ENCODE measurements around the gene PPT2. TPM values are rescaled to one million over a fixed set of nuclear protein-coding genes. Genes with fewer than 3 reads are reported as not detected.
"Not testable (repeated sequence)": the region's sequence is repeated elsewhere in the genome, so short reads cannot be mapped to it uniquely, and the experiment has no call there.

PPT2 gene
- polyA plus RNA-seq, 1 experiment, result 31.9 TPM

GRCh38 chr6:32140420-32141046 is 13.4 kb upstream of the PPT2 start:
- POLR2A ChIA-PET, result no interaction called here
- no peak for TF ChIP-seq CTCF (IDR thresholded peaks at IDR 0.05; ENCODE audit: insufficient read depth, low read depth, low read length)
- no peak for DNase-seq (ENCODE audit: low read depth)

GRCh38 chr6:32144238-32144637 is 9.7 kb upstream of the PPT2 start:
- CTCF ChIA-PET, result interaction anchor here (1.0 to 1.4 kb wide), 2 partner anchors 16 to 25 kb away, joined by 3 to 7 read pairs; partner anchors contain the start of gene ATF6B
- not testable (repeated sequence) for H3K4me3 ChIP-seq (ENCODE audit: low read depth, low read length); H3K27me3 ChIP-seq (ENCODE audit: control insufficient read depth, insufficient read depth, low read length); H3K36me3 ChIP-seq (ENCODE audit: control insufficient read depth, insufficient read depth, low read length); DNase-seq (ENCODE audit: low read depth)
- POLR2A ChIA-PET, result interaction anchor here (0.9 kb wide), 1 partner anchor 167 kb away, joined by 8 read pairs; no protein-coding TSS in a partner anchor

More at GRCh38 chr6:32140420-32141046, 13.4 kb upstream of the PPT2 start:
- CTCF ChIA-PET, result interaction anchor here (1.0 to 1.5 kb wide), 2 partner anchors 11 to 25 kb away, joined by 3 to 4 read pairs; partner anchors contain the start of gene FKBPL
- H3K36me3 ChIP-seq (ENCODE audit: control insufficient read depth, insufficient read depth, low read length), result no peaks in the 10 kb centered on the region
- no peak overlapping the region for H3K4me3 ChIP-seq (ENCODE audit: low read depth, low read length)
- no peaks in the 10 kb centered on the region; the same call in 1 of the 2 replicates for H3K27me3 ChIP-seq (ENCODE audit: control insufficient read depth, insufficient read depth, low read length)

- H3K4me3 ChIP-seq (ENCODE audit: low read depth, low read length), result no peak overlapping the region
- DNase-seq (ENCODE audit: low read depth), result no peak
- ChIA-PET POLR2A (interaction anchor here (0.6 kb wide), 1 partner anchor 709 kb away, joined by 4 read pairs; no protein-coding TSS in a partner anchor), CTCF (interaction anchor here (0.8 to 1.5 kb wide), 3 partner anchors 18 to 32 kb away, joined by 3 to 5 read pairs (median 3); partner anchors contain the start of gene ATF6B)
- TF ChIP-seq CTCF (IDR thresholded peaks at IDR 0.05; ENCODE audit: insufficient read depth, low read depth, low read length), result no peak
- H3K27me3 ChIP-seq (ENCODE audit: control insufficient read depth, insufficient read depth, low read length), result no peaks in the 10 kb centered on the region
- H3K36me3 ChIP-seq (ENCODE audit: control insufficient read depth, insufficient read depth, low read length), result peaks cover 6% of the 10 kb centered on the region
Measured at GRCh38 chr6:32146287-32146686, 7.7 kb upstream of the PPT2 start.

- Histone ChIP-seq H3K27me3 (ENCODE audit: control insufficient read depth, insufficient read depth, low read length) (no peaks in the 10 kb centered on the region), H3K36me3 (ENCODE audit: control insufficient read depth, insufficient read depth, low read length) (peaks cover 6% of the 10 kb centered on the region), H3K4me3 (ENCODE audit: low read depth, low read length) (no peak overlapping the region)
- no peak for DNase-seq (ENCODE audit: low read depth)
- CTCF ChIA-PET, result interaction anchor here (1.5 kb wide), 1 partner anchor 28 kb away, joined by 5 read pairs; no protein-coding TSS in a partner anchor
- no peak for TF ChIP-seq CTCF (IDR thresholded peaks at IDR 0.05; ENCODE audit: insufficient read depth, low read depth, low read length)
- POLR2A ChIA-PET, result no interaction called here
Measured at GRCh38 chr6:32146687-32147086, 7.3 kb upstream of the PPT2 start.

- H3K36me3 ChIP-seq (ENCODE audit: control insufficient read depth, insufficient read depth, low read length), result peaks cover 6% of the 10 kb centered on the region
- DNase-seq (ENCODE audit: low read depth), result no peak
- ChIA-PET CTCF (interaction anchor here (0.6 to 1.5 kb wide), 3 partner anchors 29 to 1563 kb away, joined by 3 to 5 read pairs (median 4); no protein-coding TSS in a partner anchor), POLR2A (no interaction called here)
- no peak overlapping the region for H3K4me3 ChIP-seq (ENCODE audit: low read depth, low read length)
- no peaks in the 10 kb centered on the region for H3K27me3 ChIP-seq (ENCODE audit: control insufficient read depth, insufficient read depth, low read length)
- no peak for TF ChIP-seq CTCF (IDR thresholded peaks at IDR 0.05; ENCODE audit: insufficient read depth, low read depth, low read length)
Measured at GRCh38 chr6:32147401-32148132, 6.4 kb upstream of the PPT2 start.
